Endometrial microvascular endothelial cells (primary cell): ENCODE measurements around the gene FAM162B. TPM values are rescaled to one million over a fixed set of nuclear protein-coding genes. Genes with fewer than 3 reads are reported as not detected.
"Not testable (repeated sequence)": the region's sequence is repeated elsewhere in the genome, so short reads cannot be mapped to it uniquely, and the experiment has no call there.

Source experiments
- in situ Hi-C: cut with HindIII; loops from 2 replicates; pipeline ENCODE4 v1.10.0; 2017; ENCODE audit warnings: low sequenced_read_pairs, low pct_unique_long_range_greater_than_20kb; ENCODE audit errors: inconsistent ontology term
- total RNA-seq: library from RNA; depleted of rRNA; stranded (reverse); fragments of >200 nt; gene quantifications from one replicate; pipeline ENCODE4 v1.2.3, GENCODE V29; 2015; ENCODE audit errors: inconsistent ontology term

Gene FAM162B
- total RNA-seq, 1 donor from 2014 or later = not detected

- in situ Hi-C loops = not testable (repeated sequence)
Observed at GRCh38 chr6:116740486-116740885, 25.0 kb downstream of the FAM162B start.

GRCh38 chr6:116737004-116737403, 28.5 kb downstream of the FAM162B start:
- in situ Hi-C loops = no loop called here

GRCh38 chr6:116730513-116730912, 35.0 kb downstream of the FAM162B start:
- in situ Hi-C loops = no loop called here

- in situ Hi-C loops = no loop called here
Observed at GRCh38 chr6:116726947-116727346, 38.6 kb downstream of the FAM162B start.

- in situ Hi-C loops = no loop called here
Observed at GRCh38 chr6:116714761-116715160, 50.8 kb downstream of the FAM162B start.

- in situ Hi-C loops = no loop called here
Observed at GRCh38 chr6:116714296-116714695, 51.2 kb downstream of the FAM162B start.

GRCh38 chr6:116705917-116706316, 59.6 kb downstream of the FAM162B start:
- in situ Hi-C loops = no loop called here

GRCh38 chr6:116703888-116704287, 61.6 kb downstream of the FAM162B start:
- in situ Hi-C loops = not testable (repeated sequence)

Other genes starting within 250 kb of the FAM162B start
- not detected for gene TRAPPC3L, start 220.0 kb downstream of the FAM162B start, total RNA-seq
- gene CALHM4, start 212.0 kb downstream of the FAM162B start, total RNA-seq = not detected
- 38.7 TPM for gene RWDD1, start 194.2 kb downstream of the FAM162B start, total RNA-seq
- gene RSPH4A, start 149.2 kb downstream of the FAM162B start, total RNA-seq = not detected
- gene ZUP1, start 97.0 kb downstream of the FAM162B start, total RNA-seq = 7.7 TPM
- 3.3 TPM for gene KPNA5, start 84.5 kb downstream of the FAM162B start, total RNA-seq
- not detected for gene GPRC6A, start 63.4 kb upstream of the FAM162B start, total RNA-seq
- not detected for gene RFX6, start 111.5 kb upstream of the FAM162B start, total RNA-seq